ENCODE measurements around the gene RBMS1. TPM values are rescaled to one million over a fixed set of nuclear protein-coding genes. Genes with fewer than 3 reads are reported as not detected.

RBMS1 gene
- polyA plus RNA-seq, 1 donor from 2014 or later: 8.4 TPM

- no peak overlapping the region for H3K27ac ChIP-seq (ENCODE audit: low read length)
- no peak overlapping the region for H3K4me2 ChIP-seq (ENCODE audit: low read length)
- no peaks in the 10 kb centered on the region for H3F3A ChIP-seq (ENCODE audit: insufficient read depth, low read length, poor library complexity, severe bottlenecking)
- peaks cover 20% of the 10 kb centered on the region for H3K27me3 ChIP-seq (ENCODE audit: insufficient read depth, low read depth, low read length)
- no peaks in the 10 kb centered on the region for H3K79me2 ChIP-seq (replicated peaks; ENCODE audit: insufficient read depth, low read length)
- TF ChIP-seq EP300 (conservative IDR thresholded peaks at IDR 0.05; ENCODE audit: poor library complexity, severe bottlenecking) (no peak), RAD21 (conservative IDR thresholded peaks at IDR 0.05) (no peak), REST (IDR thresholded peaks at IDR 0.05; ENCODE audit: borderline replicate concordance) (no peak), EZH2 (IDR thresholded peaks at IDR 0.05; ENCODE audit: borderline replicate concordance, insufficient read depth, low read length, poor library complexity, severe bottlenecking) (no peak)
- no peaks in the 10 kb centered on the region for H3K9me2 ChIP-seq (ENCODE audit: insufficient read depth, low read length)
- H3K4me3 ChIP-seq (ENCODE audit: low read length): no peak overlapping the region
- no peak overlapping the region for H2AFZ ChIP-seq (ENCODE audit: low read depth, low read length)
- H4K20me1 ChIP-seq (ENCODE audit: insufficient read depth): no peaks in the 10 kb centered on the region
- H3K9me3 ChIP-seq (ENCODE audit: low read length): no peaks in the 10 kb centered on the region
- no peaks in the 10 kb centered on the region for H3K36me3 ChIP-seq (ENCODE audit: insufficient read depth, low read length)
- no peak overlapping the region for H3K9ac ChIP-seq (ENCODE audit: low read length)
These were observed 21.7 kb downstream of the RBMS1 start for GRCh38 chr2:160471950-160472349.

GRCh38 chr2:160469621-160470204, 23.9 kb downstream of the RBMS1 start:
- no peak for TF ChIP-seq RAD21 (conservative IDR thresholded peaks at IDR 0.05)
- TF ChIP-seq SMC3 (conservative IDR thresholded peaks at IDR 0.05; ENCODE audit: poor library complexity): no peak
- no peak for TF ChIP-seq MXI1 (conservative IDR thresholded peaks at IDR 0.05; ENCODE audit: poor library complexity, severe bottlenecking)
- TF ChIP-seq POLR2AphosphoS5 (IDR thresholded peaks at IDR 0.05): no peak
- no peak for TF ChIP-seq TAF1 (IDR thresholded peaks at IDR 0.05; ENCODE audit: low read depth)
- no peak for TF ChIP-seq REST (IDR thresholded peaks at IDR 0.05; ENCODE audit: borderline replicate concordance)
- Histone ChIP-seq H3K9me3 (ENCODE audit: low read length) (no peaks in the 10 kb centered on the region), H3F3A (ENCODE audit: insufficient read depth, low read length, poor library complexity, severe bottlenecking) (no peaks in the 10 kb centered on the region), H3K4me3 (ENCODE audit: low read length) (no peak overlapping the region), H3K4me2 (ENCODE audit: low read length) (no peak overlapping the region), H3K9me2 (ENCODE audit: insufficient read depth, low read length) (no peaks in the 10 kb centered on the region), H3K79me2 (replicated peaks; ENCODE audit: insufficient read depth, low read length) (no peaks in the 10 kb centered on the region), H4K20me1 (ENCODE audit: insufficient read depth) (no peaks in the 10 kb centered on the region), H3K27me3 (ENCODE audit: insufficient read depth, low read depth, low read length) (peaks cover 23% of the 10 kb centered on the region), H3K36me3 (ENCODE audit: insufficient read depth, low read length) (no peaks in the 10 kb centered on the region), H2AFZ (ENCODE audit: low read depth, low read length) (no peak overlapping the region), H3K27ac (ENCODE audit: low read length) (no peak overlapping the region), H3K9ac (ENCODE audit: low read length) (no peak overlapping the region)

Measured in neural cell (in vitro differentiated cells).